AG08395 (cell line): ENCODE data around the gene JAK1.

Experiments used
- DNase-seq: peaks from one replicate; pipeline ENCODE4 v3.0.0; 2012; ENCODE audit warnings: mixed read lengths, low spot score

The JAK1 gene

DNA sequence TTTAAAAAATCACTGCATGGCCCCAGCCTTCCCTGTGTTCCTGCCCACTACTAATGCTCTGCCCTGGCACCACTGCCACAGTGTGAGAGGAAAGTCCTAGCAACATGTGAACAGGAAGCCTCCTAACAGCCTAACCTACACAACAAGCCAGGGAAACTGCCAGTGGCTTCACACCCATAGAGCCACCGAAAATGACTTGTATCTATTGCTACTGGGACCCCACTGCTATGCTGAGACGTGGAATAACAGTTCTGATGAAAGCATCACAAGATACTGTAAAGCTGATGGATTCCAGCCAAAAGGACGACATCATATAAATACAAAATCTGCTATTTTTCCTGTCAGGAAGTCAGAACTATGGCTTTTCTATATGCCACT lies 74.9 kb downstream of the JAK1 start:
- no peak for DNase-seq

- no peak for DNase-seq
These were observed 75.5 kb downstream of the JAK1 start for GRCh38 chr1:64890699-64891447.

DNA sequence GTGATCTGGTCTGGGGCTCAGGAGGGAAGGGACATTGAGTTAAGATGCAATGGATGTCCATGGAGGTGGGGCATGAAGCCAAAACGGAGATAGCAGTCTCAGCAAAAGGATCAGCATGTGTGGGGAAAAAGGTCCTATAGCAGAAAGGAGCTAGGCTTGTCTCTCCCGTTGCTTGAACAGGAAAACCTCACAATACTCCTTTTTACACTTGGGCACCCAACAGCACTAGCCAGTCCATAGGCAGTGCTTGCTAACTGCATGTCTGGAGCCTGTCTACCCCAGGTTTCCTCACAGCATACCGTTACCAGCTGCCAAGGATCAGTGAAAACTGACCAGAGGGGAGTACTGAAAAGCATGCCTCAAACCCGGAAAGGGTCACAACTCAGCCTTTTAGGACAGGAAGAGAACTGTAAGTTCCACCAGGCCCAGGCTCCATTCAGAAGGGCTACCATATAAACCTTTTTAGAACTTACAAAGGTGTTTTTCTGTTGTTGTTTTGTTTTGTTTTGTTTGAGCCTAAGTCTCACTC lies 78.6 kb downstream of the JAK1 start:
- DNase-seq: no peak

- no peak for DNase-seq
These were observed 79.5 kb downstream of the JAK1 start for GRCh38 chr1:64886877-64887276.

- no peak for DNase-seq
These were observed 80.7 kb downstream of the JAK1 start for GRCh38 chr1:64885648-64886047.

DNA sequence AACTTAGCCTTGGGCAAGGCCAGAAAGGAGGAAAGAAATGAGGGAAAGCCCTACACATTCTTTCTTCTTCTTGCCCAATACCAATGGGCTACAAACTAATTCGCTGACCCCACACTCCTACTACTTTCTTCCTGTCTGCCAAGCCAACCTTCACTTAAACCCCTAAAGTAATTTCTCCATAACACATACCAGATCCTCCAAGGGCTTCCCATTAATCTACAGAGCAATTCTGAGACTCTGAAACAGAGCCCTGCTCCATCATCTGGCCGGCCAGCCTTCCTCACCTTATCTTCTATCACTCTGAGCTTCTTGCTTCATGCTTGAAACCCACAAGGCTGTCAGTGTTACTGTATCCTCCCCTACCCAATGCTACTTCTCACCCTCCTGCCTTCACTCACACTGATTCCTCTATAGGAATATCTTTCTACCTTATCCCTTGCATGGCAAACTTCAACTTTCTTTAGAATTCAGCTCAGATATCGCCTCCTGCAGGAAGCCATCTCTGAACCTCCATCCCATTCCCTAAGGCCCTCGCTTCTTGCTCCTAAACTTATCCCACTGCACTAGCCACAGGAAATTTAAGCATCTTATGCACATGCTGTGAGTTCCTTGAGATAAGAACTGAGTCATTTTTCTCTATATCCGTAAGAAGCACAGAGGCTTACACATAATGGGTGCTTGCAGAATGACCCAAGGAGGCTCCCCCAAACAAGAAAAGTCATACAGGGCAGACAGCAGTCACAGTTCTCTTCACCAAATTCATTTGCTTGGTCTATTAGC lies 81.9 kb downstream of the JAK1 start:
- no peak for DNase-seq

- DNase-seq: no peak
These were observed 83.6 kb downstream of the JAK1 start for GRCh38 chr1:64882574-64883255.

DNA sequence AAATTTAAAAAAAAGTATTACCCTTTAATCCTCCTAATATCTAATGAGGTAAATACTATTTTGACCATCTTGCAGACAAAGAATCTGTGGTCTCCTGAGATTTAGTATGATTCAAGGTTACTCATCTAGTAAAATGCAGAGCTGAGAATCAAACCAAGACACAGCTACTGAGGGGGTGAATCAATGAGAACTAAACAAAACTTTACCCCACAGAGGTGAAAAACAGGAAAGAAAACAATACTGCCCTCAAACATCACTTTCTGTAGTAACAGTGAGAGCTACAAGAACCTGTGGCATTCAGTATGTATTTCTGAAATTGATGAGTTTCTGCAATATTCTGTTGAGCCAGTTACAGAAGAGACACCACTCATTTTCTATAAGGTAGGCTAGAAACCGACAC lies 85.1 kb downstream of the JAK1 start:
- peak; percentile 57 for DNase-seq

DNA sequence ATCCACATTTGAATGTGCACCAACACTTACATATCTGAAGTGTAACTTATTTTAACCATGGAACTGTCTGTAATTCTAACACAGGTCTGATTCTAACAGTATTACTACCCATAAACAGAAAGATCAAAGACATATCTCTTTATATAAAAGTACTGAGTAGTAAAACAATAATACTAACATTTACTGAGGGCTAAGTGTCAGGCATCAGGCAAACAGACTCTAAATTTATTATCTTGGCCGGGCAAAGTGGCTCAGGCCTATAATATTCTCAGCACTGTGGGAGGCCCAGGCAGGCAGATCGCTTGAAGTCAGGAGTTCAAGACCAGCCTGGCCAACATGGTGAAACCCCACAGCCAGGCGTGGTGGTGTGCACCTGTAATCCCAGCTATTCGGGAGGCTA lies 85.9 kb downstream of the JAK1 start:
- DNase-seq: no peak

GRCh38 chr1:64878931-64879611 lies 87.3 kb downstream of the JAK1 start:
- DNase-seq: no peak

GRCh38 chr1:64878090-64878489 lies 88.3 kb downstream of the JAK1 start:
- no peak for DNase-seq

GRCh38 chr1:64877598-64877997 lies 88.8 kb downstream of the JAK1 start:
- no peak for DNase-seq

GRCh38 chr1:64877151-64877550 lies 89.2 kb downstream of the JAK1 start:
- DNase-seq: no peak

DNA sequence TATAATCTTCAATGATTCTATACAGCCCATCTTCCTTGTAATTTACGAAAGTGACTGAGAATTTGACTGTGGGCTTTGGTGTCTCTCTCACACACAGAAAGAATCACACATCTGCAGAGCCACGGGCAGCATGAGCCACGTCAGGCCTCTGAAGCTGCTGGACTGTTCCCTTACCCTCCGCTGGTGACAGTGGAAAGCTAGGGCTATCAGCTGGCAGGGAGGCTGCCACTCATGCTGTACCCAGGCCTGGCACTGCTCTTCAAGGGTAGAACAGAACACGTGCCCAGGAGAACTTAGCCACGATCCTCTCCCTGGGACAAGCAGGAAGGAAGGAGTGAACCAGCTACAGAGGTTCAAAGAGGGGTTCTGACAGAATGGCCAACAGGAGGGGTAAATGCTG lies 90.7 kb downstream of the JAK1 start:
- DNase-seq: no peak

GRCh38 chr1:64875101-64875500 lies 91.2 kb downstream of the JAK1 start:
- DNase-seq: no peak

- DNase-seq: no peak
These were observed 91.7 kb downstream of the JAK1 start for GRCh38 chr1:64874666-64875065.

- DNase-seq: no peak
These were observed 92.8 kb downstream of the JAK1 start for GRCh38 chr1:64873576-64873975.

DNA sequence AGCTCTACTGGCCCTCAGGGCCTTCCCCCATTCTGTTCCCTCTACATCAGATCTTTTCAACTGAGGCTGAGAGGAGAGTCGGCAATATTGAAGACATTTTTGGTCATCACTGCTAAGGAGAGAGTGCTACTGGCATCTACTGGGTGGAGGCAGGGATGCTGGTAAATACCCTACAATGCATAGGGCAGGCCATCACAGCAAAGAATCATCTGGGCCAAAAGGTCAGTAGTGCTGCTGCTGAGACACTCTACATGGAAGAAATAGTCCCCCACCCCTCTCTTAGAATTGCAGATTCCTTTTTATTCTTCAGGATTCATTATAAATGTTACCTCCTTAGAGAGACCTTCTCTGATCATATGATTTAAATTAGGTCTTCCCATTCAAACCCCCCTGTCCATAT lies 94.3 kb downstream of the JAK1 start:
- no peak for DNase-seq

DNA sequence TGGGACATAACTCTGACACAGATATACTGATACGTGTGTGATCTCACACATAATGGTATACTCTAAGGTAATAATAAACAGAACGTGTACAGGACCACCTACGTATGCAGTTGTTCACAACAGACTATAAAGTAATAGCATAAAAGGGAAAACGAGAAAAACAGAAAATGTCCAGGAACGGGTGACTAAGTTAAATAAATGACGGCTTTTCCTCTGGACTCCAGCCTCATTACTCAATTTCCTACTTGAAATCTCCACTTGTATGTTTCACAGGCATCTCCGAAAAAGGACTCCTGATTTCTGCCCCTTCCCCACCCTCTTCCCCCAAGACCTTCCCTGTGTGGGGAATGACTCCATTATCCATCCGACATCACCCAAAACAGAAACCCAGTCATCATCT lies 95.1 kb downstream of the JAK1 start:
- DNase-seq: no peak

DNA sequence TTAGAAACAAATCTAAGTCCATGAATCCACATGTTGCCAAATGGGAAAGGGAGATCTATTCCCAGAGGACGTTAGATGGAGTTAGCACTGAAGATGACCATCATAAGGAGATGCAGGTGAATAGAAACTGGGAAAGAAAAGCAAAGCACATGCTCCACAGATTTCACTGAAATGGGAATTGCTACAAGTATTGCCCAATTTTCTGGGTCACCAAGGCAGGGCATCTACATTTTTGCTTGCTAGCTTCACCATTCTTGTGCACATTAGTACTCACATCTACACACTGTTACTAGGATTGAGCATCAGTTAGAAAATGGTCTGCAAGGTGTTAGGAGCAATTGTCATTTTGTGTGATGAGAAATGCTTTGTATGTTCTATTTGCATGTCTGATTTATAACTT lies 99.1 kb downstream of the JAK1 start:
- no peak for DNase-seq

DNA sequence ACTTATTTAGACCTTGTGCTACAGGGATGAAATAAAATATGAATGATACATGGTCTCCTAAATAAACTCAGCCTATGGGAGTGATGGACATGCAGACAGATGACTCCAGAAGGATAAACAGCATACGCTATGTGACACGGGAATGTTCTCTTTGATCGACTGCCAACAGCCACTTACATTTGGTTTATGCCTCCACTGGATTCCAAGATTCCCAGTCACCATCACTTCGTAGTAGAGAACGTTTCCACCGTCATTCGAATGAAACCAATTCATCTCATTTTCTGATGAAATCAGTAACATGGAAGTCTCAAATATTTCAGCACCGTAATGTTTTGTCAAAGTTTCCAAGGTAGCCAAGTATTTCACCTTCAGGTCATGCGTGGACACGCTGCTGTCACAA lies 99.7 kb downstream of the JAK1 start:
- DNase-seq: no peak

- DNase-seq: no peak
These were observed 101.1 kb downstream of the JAK1 start for GRCh38 chr1:64865105-64865757.
